Measurements from ENCODE around the gene RGN. TPM values are rescaled to one million over a fixed set of nuclear protein-coding genes. Genes with fewer than 3 reads are reported as not detected.
"Not testable (repeated sequence)": the region's sequence is repeated elsewhere in the genome, so short reads cannot be mapped to it uniquely, and the experiment has no call there.

Gene RGN
- total RNA-seq, 1 experiment from 2014 or later: not detected

- not testable (repeated sequence) for DNase-seq (ENCODE audit: low spot score)
These were observed 38.4 kb downstream of the RGN start for GRCh38 chrX:47116551-47117110.

GRCh38 chrX:47124466-47124865 lies 46.2 kb downstream of the RGN start:
- not testable (repeated sequence) for DNase-seq (ENCODE audit: low spot score)

DNA sequence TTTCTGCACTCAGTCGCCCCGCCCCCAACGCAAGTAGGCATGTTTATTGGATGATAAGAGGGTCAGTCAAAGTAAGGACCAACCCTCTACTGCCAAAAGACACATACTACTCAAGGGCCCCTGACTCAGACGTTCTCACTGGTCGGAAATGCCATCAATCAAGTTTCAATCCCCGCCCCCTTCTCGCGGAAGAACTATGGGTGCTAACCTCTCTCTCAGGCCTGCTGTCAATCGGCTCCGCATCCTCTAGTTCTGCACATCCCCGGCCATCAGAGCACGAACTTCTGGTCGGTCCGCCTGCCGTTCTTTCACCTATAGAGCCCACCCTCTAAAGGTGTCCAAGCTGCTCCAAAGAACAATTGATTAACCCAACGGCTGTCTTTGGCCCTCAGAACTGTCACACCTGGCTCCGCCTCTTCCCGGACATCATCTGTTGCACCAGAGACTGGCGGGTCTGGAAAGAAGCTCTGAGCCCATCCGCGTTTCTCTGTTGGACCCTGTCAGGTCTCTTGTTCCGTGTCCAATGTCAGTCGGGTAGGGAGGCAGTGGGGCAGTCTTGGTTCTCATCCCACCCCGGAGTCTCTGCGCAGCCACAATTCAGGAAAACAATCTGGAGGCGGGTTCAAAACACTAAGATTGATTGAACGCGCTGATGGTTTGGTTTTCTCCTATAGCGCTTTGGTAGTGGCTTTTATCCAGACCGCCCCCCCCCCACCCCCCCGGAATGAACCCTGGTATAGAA lies 51.1 kb downstream of the RGN start:
- peak; percentile 95 for DNase-seq (ENCODE audit: low spot score)

DNA sequence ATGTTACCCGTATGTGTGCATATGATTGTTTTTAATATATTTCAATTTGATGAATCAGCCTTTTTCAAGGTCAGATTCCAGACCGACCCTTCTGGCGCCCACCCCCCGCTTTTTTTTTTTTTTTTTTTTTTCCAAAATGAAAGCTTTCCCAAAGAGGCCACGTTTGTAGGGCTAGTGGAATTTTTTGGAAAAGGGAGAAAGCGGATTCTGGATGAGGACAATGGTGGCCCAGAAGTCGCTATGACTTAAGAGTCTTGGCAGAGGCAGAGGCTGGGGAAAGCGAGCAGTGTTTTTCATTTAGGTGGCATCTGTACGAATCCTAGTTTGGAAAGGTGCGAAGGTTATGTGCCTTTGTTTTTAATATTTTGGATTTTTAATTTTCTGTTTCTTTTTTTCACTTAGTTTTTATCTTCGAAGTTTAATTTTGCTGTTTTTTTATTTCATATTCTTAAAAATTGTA lies 51.7 kb downstream of the RGN start:
- no peak for DNase-seq (ENCODE audit: low spot score)

GRCh38 chrX:47133493-47133892 lies 55.2 kb downstream of the RGN start:
- DNase-seq (ENCODE audit: low spot score): no peak

- DNase-seq (ENCODE audit: low spot score): not testable (repeated sequence)
These were observed 57.4 kb downstream of the RGN start for GRCh38 chrX:47135650-47136049.

DNA sequence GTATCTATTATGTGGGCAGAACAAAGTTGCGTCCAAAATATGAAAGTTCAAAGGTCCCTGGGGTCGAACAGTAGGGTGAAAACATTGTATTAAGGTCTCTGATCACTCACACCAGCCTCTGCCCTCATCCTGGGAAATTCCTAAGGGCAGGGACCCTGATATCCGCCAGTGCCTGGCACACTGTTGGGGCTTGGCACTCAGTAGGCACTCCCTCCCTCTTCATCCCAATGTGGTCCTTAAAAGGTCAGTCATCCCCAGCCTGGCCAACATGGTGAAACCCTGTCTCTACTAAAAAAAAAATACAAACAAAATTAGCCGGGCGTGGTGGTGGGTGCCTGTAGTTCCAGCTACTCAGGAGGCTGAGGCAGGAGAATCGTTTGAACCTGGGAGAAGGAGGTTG lies 59.9 kb downstream of the RGN start:
- no peak for DNase-seq (ENCODE audit: low spot score)

Other genes with a start within 250 kb of the RGN start
- 14.8 and 17.4 TPM in 2 replicates for gene RP2, start 241.4 kb upstream of the RGN start, total RNA-seq (2014; rRNA removed; shearing (Covaris generic))
- 4.6 and 5.6 TPM in 2 replicates for gene JADE3, start 166.0 kb upstream of the RGN start, total RNA-seq (2014; rRNA removed; shearing (Covaris generic))
- gene NDUFB11, start 66.3 kb downstream of the RGN start, total RNA-seq (2014; rRNA removed; shearing (Covaris generic)): 129 and 138 TPM in 2 replicates
- 37.9 and 42.3 TPM in 2 replicates for gene RBM10, start 66.8 kb downstream of the RGN start, total RNA-seq (2014; rRNA removed; shearing (Covaris generic))
- 105 and 130 TPM in 2 replicates for gene UBA1, start 115.4 kb downstream of the RGN start, total RNA-seq (2014; rRNA removed; shearing (Covaris generic))
- 77.1 and 98.5 TPM in 2 replicates for gene CDK16, start 140.2 kb downstream of the RGN start, total RNA-seq (2014; rRNA removed; shearing (Covaris generic))
- 33.0 and 36.5 TPM in 2 replicates for gene USP11, start 154.6 kb downstream of the RGN start, total RNA-seq (2014; rRNA removed; shearing (Covaris generic))

All from H4 (cell line).